ENCODE results near the gene SIN3A.
"Not testable (repeated sequence)": the region's sequence is repeated elsewhere in the genome, so short reads cannot be mapped to it uniquely, and the experiment has no call there.

Gene SIN3A

DNA sequence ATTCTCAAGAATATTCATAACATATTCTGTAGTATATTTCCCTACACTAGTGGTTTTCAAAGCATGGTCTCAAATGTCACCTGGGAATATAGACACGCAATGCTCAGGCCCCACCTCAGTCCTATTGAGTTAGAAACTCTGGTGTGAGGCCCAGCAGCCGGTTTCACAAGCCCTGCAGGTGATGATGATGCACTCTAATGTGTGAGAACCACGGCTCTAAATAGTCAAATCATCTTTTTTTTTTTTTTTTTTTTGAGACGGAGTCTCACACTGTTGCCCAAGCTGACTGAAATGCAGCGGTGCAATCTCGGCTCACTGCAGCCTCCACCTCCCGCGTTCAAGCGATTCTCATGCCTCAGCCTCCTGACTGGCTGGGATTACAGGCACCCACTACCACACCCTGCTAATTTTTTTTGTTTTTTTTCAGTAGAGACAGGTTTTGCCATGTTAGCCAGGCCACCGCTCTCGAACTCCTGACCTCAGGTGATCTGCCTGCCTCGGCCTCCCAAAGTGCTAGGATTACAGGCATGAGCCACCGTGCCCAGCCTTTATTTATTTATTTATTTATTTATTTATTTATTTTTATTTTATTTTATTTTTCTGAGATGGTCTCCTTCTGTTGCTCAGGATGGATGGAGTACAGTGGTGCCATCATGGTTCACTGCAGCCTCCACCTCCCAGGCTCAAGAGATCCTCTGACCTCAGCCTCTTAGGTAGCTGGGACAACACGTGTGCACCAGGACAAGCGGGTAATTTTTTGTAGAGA is 117.7 kb downstream of the SIN3A start:
- not testable (repeated sequence) for DNase-seq (ENCODE audit: low read depth in 2 of 2)

DNA sequence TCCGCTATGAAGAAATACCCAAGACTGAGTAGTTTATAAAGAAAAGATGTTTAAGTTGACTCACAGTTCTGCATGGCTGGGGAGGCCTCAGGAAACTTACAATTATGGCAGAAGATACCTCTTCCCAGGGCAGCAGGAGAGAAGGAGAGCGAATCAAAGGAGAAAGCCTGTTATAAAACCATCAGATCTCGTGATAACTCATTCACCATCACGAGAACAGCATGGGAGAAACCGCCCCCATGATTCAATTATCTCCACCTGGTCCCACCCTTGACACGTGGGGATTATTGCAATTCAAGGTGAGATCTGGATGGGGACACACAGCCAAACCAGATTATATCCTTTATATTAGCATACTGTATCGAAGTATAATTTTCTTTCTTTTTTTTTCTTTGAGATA is 119.4 kb downstream of the SIN3A start:
- DNase-seq (ENCODE audit: low read depth in 2 of 2) = not testable (repeated sequence)

DNA sequence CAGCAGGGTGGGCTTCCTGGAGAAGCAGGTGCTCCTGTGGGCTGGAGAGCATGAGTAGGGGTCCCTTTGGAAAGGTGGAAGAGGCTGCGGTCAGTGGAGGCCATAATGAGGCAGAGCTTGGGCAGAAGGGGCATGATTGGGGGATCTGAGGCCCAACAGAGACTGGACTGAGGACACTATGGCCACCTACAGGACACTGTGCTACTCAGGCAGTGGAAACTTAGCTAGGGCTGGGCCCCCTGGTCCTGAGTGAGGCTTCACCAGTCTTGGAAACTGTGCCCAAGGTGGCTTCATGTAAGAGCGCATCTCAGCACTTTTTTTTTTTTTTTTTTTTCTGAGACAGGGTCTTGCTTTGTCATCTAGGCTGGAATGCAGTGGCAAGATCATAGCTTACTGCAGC is 121.9 kb downstream of the SIN3A start:
- no peak for DNase-seq (ENCODE audit: low read depth in 2 of 2)

DNA sequence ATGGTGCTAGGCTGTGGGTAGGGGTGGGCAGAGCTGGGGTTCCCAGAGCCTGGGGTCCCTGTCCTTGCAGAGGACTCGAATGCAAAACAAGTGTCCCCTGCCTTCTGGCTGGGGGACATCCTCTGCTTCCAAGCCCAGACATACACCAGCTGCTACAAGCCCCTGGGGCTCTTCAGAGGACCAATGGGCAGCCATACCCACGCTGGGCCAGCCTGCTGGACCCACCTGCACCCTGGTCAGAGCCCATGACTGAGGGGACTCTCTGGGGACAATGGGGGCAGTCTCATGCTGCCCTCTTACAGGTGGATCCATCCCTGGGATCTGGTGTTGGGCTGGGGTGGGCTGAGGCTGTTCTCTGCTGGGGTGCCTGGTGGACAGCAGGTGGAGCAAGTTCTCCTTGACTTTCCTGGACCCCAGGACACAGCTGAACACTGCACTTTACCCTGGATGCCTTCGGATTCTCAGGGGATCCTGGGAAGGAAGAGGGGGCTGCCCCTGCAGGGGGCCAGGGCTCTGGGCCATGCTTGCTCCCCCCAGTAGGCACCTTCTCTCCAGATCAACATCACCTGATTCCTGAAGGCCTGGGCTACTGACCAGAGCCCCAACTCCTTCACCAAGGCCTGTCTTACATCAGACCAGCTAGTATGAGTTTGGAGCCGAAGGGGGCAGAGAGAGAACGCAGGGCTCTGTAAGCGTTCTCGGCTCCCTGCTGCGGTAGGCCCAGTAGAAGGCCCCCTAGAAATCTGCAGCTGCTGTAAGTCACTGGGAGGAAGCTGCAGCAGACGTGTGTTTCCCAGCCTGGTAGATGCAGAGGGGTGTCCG is 122.8 kb downstream of the SIN3A start:
- DNase-seq (ENCODE audit: low read depth in 2 of 2) = no peak

DNA sequence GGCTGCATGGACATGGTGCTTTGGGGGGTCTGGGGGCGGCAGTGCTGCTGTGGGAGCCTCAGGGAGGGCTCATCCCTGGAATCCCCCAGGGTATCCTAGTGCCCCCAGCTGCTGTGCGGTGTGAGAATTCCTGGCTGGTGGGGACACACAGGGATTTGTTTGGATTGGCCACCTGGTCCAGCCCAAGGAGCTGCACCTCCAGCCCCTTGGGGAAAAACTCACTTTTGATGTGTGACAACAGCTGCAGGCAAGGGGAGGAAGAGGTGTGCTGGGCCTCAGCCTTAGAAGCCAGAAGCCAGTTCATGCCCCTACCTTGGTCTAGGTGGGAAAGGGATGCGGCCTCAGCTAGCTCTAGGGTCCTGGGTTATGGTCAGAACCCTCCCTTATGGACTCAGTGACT is 124.0 kb downstream of the SIN3A start:
- DNase-seq (ENCODE audit: low read depth in 2 of 2) = no peak

DNA sequence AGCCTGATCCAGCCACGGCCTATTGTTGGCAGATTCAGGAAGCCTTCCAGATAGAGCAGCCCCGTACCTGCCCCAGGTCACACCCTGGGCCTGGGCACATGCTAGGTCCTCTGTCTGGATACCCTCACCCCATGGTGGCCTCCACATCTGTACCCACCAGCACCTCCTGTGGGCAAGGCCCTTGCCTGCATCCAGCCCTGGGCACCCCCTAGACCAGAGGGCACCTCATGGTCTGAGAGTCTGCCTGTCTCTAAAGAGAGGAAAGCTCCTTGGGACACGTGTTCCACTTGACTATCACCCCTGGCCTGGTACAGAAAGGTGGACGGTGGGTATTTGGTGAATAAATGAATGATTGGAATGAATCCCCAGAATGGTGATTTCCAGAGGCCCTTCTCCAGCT is 124.5 kb downstream of the SIN3A start:
- DNase-seq (ENCODE audit: low read depth in 2 of 2) = no peak

DNA sequence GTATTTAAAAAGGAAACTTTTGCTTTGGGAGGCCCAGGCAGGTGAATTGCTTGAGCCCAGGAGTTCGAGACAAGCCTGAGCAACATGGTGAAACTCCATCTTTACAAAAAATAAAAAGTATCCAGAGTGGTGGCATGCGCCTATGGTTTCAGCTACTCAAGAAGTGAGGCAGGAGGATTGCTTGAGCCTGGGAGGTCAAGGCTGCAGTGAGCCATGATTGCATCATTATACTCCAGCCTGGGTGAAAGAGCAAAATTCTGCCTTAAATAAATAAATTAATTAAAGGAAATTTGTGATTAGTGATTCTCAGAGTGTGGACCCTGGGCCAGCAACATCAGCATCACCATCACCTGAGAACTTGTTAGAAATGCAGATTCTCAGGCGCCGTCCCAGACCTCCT is 125.6 kb downstream of the SIN3A start:
- DNase-seq (ENCODE audit: low read depth in 2 of 2) = no peak

DNA sequence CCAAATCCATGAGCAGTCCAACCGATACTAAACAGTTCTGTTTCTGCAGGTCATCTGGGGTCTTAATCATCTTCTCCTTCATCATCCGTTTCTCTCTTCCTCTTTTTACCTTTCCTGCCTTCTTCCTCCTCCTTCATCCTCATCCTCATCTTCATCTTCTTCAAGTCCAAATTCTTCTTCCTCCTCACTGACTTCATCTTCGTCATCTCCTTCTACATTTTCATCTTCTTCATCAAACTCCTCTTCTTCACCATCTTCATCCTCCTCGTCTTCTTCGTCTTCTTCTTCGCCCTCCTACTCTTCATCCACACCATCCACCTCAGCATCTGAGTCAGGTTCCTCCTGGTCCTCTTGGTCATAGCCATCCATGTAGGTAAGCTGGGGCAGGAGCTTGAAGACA is 129.8 kb downstream of the SIN3A start:
- DNase-seq (ENCODE audit: low read depth in 2 of 2) = no peak
